K562 (cell line): Measurements from ENCODE around the gene ABLIM2. TPM values are rescaled to one million over a fixed set of nuclear protein-coding genes. Genes with fewer than 3 reads are reported as not detected.

Source experiments
- ATAC-seq: fragments of 200-7000 bp; cut with Tn5 transposase; 3 replicates; pipeline ENCODE4 v1.9.1; 2020; ENCODE audit warnings: moderate library complexity
- BruUV-seq: library from RNA; stranded (reverse); fragments of 400-500 nt; replicated peaks from 2 replicates; lab custom pipeline; 2021; lab: Mats Ljungman, UMichigan
- CTCF ChIA-PET: fragments of 300-600 bp; formaldehyde crosslinking; extraction: SDS; loops from one replicate; lab custom pipeline; 2021; ENCODE audit warnings: low intra/inter-chr PET ratio; lab: Yijun Ruan, JAX
- POLR2A ChIA-PET: fragments of 300-600, 350-650 bp; sonication (Branson Sonifier 250); formaldehyde crosslinking; extraction: SDS; loops from one replicate; lab custom pipeline; 2021; ENCODE audit warnings: antibody characterized with exemption, inconsistent platforms; lab: Yijun Ruan, JAX
- DNase-seq, 4 experiments: peaks; one replicate each; pipeline versions ENCODE4 v3.0.0 to v3.0.0-alpha.2; 2011 to 2018; ENCODE audit warnings: low spot score in 3 of 4, mixed read lengths in 3 of 4; ENCODE audit errors: extremely low read depth in 1 of 4
- FAIRE-seq: peaks from 2 replicates; lab custom pipeline; 2011; peaks lifted over from hg19 to GRCh38; lab: Jason Lieb, UNC
- H2AFZ ChIP-seq: 2 replicates; pipeline ENCODE4 v1.6.0; 2011; ENCODE audit warnings: low read depth, low read length, control low read depth, inconsistent platforms
- H3K27ac ChIP-seq: fragments of 200-600 bp; 3 replicates; pipeline ENCODE4 v1.8.0; 2011; ENCODE audit warnings: low read depth, mild to moderate bottlenecking, control low read depth, inconsistent platforms, low read length, moderate library complexity, mixed read lengths; ENCODE audit errors: extremely low read depth
- H3K27me3 ChIP-seq, 2 experiments: fragments of 300-600 bp in 1 of 2; 2 replicates in 1 of 2; 3 replicates in 1 of 2; pipeline versions ENCODE4 v1.6.0 to v1.8.0; 2011; ENCODE audit warnings: inconsistent platforms in 2 of 2, low read length in 2 of 2, mild to moderate bottlenecking in 1 of 2, mixed read lengths in 1 of 2, moderate library complexity in 1 of 2; ENCODE audit not compliant: control insufficient read depth in 2 of 2, insufficient read depth in 2 of 2
- H3K36me3 ChIP-seq: fragments of 300-600 bp; 3 replicates; pipeline ENCODE4 v1.8.0; 2011; ENCODE audit warnings: mild to moderate bottlenecking, low read length, inconsistent platforms; ENCODE audit not compliant: control insufficient read depth, insufficient read depth
- H3K4me1 ChIP-seq, 2 experiments: fragments of 200-600 bp in 1 of 2; replicated peaks in 1 of 2; 2 replicates in 1 of 2; 3 replicates in 1 of 2; pipeline versions ENCODE4 v1.5.1 to v1.8.0; 2011; ENCODE audit warnings: inconsistent platforms in 2 of 2, low read length in 2 of 2, mild to moderate bottlenecking in 1 of 2, mixed read lengths in 1 of 2, moderate library complexity in 1 of 2; ENCODE audit not compliant: control insufficient read depth in 2 of 2, insufficient read depth in 2 of 2
- H3K4me2 ChIP-seq: 2 replicates; pipeline ENCODE4 v1.6.1; 2011; ENCODE audit warnings: low read length, control low read depth, inconsistent platforms, mixed read lengths; ENCODE audit not compliant: insufficient read depth
- H3K4me3 ChIP-seq: fragments of 200-600 bp; sonication (generic), shearing (Covaris generic); 2 replicates; pipeline ENCODE4 v1.5.1; 2016; ENCODE audit warnings: control low read depth, inconsistent platforms
- H3K79me2 ChIP-seq: fragments of 200-600 bp; 3 replicates; pipeline ENCODE4 v1.8.0; 2011; ENCODE audit warnings: low read length, inconsistent platforms; ENCODE audit not compliant: control insufficient read depth, insufficient read depth
- H3K9ac ChIP-seq, 2 experiments: 2 replicates each; pipeline versions ENCODE4 v1.6.0 to v1.6.1; 2011; ENCODE audit warnings: low read depth in 2 of 2, low read length in 2 of 2, control low read depth in 1 of 2, inconsistent platforms in 1 of 2, mild to moderate bottlenecking in 1 of 2, mixed read lengths in 1 of 2; ENCODE audit not compliant: insufficient read depth in 1 of 2
- H3K9me1 ChIP-seq: one replicate; pipeline ENCODE4 v1.6.0; 2011; ENCODE audit warnings: inconsistent platforms, mild to moderate bottlenecking, low read length, moderate library complexity; ENCODE audit not compliant: control insufficient read depth, insufficient read depth
- H3K9me3 ChIP-seq: replicated peaks from 2 replicates; pipeline ENCODE4 v1.5.1; 2011; ENCODE audit warnings: low read depth, low read length, inconsistent platforms; ENCODE audit not compliant: control insufficient read depth, insufficient read depth
- H4K20me1 ChIP-seq: replicated peaks from 2 replicates; pipeline ENCODE4 v1.6.1; 2011; ENCODE audit warnings: low read length, inconsistent platforms, mixed read lengths; ENCODE audit not compliant: control insufficient read depth, insufficient read depth
- ARID2 ChIP-seq: fragments of 450-650 bp; IDR thresholded peaks from 2 replicates; pipeline ENCODE4 v1.6.1; 2017; ENCODE audit warnings: antibody characterized with exemption, mild to moderate bottlenecking
- CAMTA2 ChIP-seq: fragments of 250-450 bp; sonication (Bioruptor Pico); conservative IDR thresholded peaks from 2 replicates; pipeline ENCODE4 v1.5.1; 2022
- HBP1 ChIP-seq: fragments of 450-650 bp; formaldehyde crosslinking; IDR thresholded peaks from 2 replicates; pipeline ENCODE4 v1.4.0; 2022; ENCODE audit warnings: missing genetic modification characterization
- PHF8 ChIP-seq: fragments of 200-600 bp; sonication (generic); IDR thresholded peaks from 2 replicates; pipeline ENCODE4 v1.6.1; 2012; ENCODE audit warnings: mixed run types, mild to moderate bottlenecking, inconsistent platforms, low read length, moderate library complexity, borderline replicate concordance
- RBM34 ChIP-seq: fragments of 200-400 bp; formaldehyde crosslinking; IDR thresholded peaks from 2 replicates; pipeline ENCODE4 v1.6.1; 2018; ENCODE audit warnings: low read length, borderline replicate concordance; ENCODE audit not compliant: insufficient read depth
- ZBTB11 ChIP-seq, 3 experiments: fragments of 200-800 bp in 1 of 3; fragments of 250-450 bp in 1 of 3; fragments of 450-650 bp in 1 of 3; sonication (Bioruptor Pico) in 1 of 3; sonication (Bioruptor generic) in 1 of 3; formaldehyde crosslinking in 1 of 3; IDR thresholded peaks; 2 replicates each; pipeline versions ENCODE4 v1.6.1 to v1.8.0; 2016 to 2022; ENCODE audit warnings: mild to moderate bottlenecking in 2 of 3, missing genetic modification characterization in 2 of 3, missing compliant biosample characterization in 1 of 3, moderate library complexity in 1 of 3
- ZFP36 ChIP-seq: fragments of 150-350 bp; IDR thresholded peaks from 2 replicates; pipeline ENCODE4 v1.6.1; 2018; ENCODE audit warnings: low read length, low read depth; ENCODE audit not compliant: partially characterized antibody
- ZNF695 ChIP-seq: fragments of 450-650 bp; formaldehyde crosslinking; IDR thresholded peaks from 2 replicates; pipeline ENCODE4 v1.4.0; 2020; ENCODE audit warnings: mild to moderate bottlenecking, moderate library complexity
- ZNF699 ChIP-seq: fragments of 250-450 bp; sonication (Bioruptor Pico); IDR thresholded peaks from 2 replicates; pipeline ENCODE4 v1.8.0; 2021; ENCODE audit warnings: mild to moderate bottlenecking, moderate library complexity; ENCODE audit not compliant: insufficient replicate concordance
- WGBS: fragments of 100-300 bp; shearing (Covaris generic); methylation state at CpG from one replicate; pipeline ENCODE4 v1.1.6; 2016; ENCODE audit warnings: low coverage, mixed read lengths; ENCODE audit not compliant: insufficient coverage; ENCODE audit errors: missing lambda C conversion rate; 5-methylcytosine and 5-hydroxymethylcytosine counted together
- in situ Hi-C: fragments of 300-500 bp; cut with MboI; formaldehyde crosslinking; loops from 4 replicates; pipeline ENCODE4 v1.15.0; 2018; ENCODE audit warnings: inconsistent platforms, mixed read lengths
- intact Hi-C: fragments of 100-400 bp; cut with micrococcal nuclease; formaldehyde crosslinking; loops from 2 replicates; pipeline ENCODE4 v1.14.2; 2022
- polyA plus RNA-seq, 8 experiments: library from polyadenylated mRNA; depleted of rRNA in 4 of 8; stranded (reverse) in 5 of 8; unstranded in 3 of 8; fragments of >200 nt; fragmentation: Nextera tagmentation in 2 of 8; fragmentation: Illumina TruSeq in 1 of 8; extraction: Ambion mirVana in 2 of 8; extraction: Trizol in 1 of 8; gene quantifications; 2 replicates each; pipeline versions ENCODE4 v1.2.1 to v1.2.3, GENCODE V29; 2011 to 2014; ENCODE audit warnings: inconsistent platforms in 1 of 8, missing spikeins in 1 of 8
- total RNA-seq, 7 experiments: library from RNA; depleted of rRNA in 6 of 7; stranded (reverse); fragments of >200 nt in 6 of 7; fragmentation: Illumina TruSeq in 2 of 7; extraction: Trizol in 2 of 7; gene quantifications; 2 replicates each; pipeline versions ENCODE4 v1.2.1 to v1.2.3, GENCODE V29; 2011 to 2021; ENCODE audit warnings: low replicate concordance in 1 of 7
- TF ChIP-seq, protein P1 (sequence below): fragments of 450-650 bp; IDR thresholded peaks from 2 replicates; pipeline ENCODE4 v1.6.1; 2017; ENCODE audit warnings: antibody characterized with exemption
- TF ChIP-seq, protein P2 (sequence below), 2 experiments: fragments of 150-350 bp in 1 of 2; IDR thresholded peaks; 2 replicates each; pipeline ENCODE4 v1.6.1; 2012 to 2016; ENCODE audit warnings: low read depth in 2 of 2, low read length in 2 of 2, mild to moderate bottlenecking in 1 of 2, moderate library complexity in 1 of 2

ABLIM2 gene
- total and polyA plus RNA-seq, 9 of the 15 experiments (the other 6 are each of a cell fraction or from before 2014, with no cell fraction given): not detected

- in situ Hi-C loops (no loop called here), intact Hi-C loops (no loop called here)
- no peak overlapping the region for H3K9ac ChIP-seq
- H3K27ac ChIP-seq: no peak overlapping the region
- no peaks in the 10 kb centered on the region for H3K9me3 ChIP-seq
- DNase-seq: no peak
- H4K20me1 ChIP-seq: no peaks in the 10 kb centered on the region; the same call in 1 of the 2 replicates
- ChIA-PET CTCF (no interaction called here), POLR2A (interaction anchor here (0.6 kb wide), 1 partner anchor 217 kb away, joined by 5 read pairs; no protein-coding TSS in a partner anchor)
- H3K4me1 ChIP-seq: no peaks in the 10 kb centered on the region
- H3K36me3 ChIP-seq: no peaks in the 10 kb centered on the region
- H2AFZ ChIP-seq: no peak overlapping the region
- no TSS peak for BruUV-seq
- ATAC-seq: no peak
- no peak overlapping the region for H3K4me2 ChIP-seq
- no peak for FAIRE-seq
- 0% methylated on average over 17 of the region's 23 CpGs for WGBS
- no peaks in the 10 kb centered on the region for H3K79me2 ChIP-seq
- no peaks in the 10 kb centered on the region for H3K9me1 ChIP-seq
- peaks cover 0 to 70% of the 10 kb centered on the region in 2 experiments for H3K27me3 ChIP-seq
- H3K4me3 ChIP-seq: no peak overlapping the region
- TF ChIP-seq, protein P1, sequence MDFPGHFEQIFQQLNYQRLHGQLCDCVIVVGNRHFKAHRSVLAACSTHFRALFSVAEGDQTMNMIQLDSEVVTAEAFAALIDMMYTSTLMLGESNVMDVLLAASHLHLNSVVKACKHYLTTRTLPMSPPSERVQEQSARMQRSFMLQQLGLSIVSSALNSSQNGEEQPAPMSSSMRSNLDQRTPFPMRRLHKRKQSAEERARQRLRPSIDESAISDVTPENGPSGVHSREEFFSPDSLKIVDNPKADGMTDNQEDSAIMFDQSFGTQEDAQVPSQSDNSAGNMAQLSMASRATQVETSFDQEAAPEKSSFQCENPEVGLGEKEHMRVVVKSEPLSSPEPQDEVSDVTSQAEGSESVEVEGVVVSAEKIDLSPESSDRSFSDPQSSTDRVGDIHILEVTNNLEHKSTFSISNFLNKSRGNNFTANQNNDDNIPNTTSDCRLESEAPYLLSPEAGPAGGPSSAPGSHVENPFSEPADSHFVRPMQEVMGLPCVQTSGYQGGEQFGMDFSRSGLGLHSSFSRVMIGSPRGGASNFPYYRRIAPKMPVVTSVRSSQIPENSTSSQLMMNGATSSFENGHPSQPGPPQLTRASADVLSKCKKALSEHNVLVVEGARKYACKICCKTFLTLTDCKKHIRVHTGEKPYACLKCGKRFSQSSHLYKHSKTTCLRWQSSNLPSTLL: no peak
- TF ChIP-seq ARID2 (no peak), ZFP36 (no peak), CAMTA2 (CRISPR knock-in tag) (no peak), RBM34 (no peak), ZBTB11 (CRISPR knock-in tag; IDR thresholded peaks at IDR 0.05) (no peak), PHF8 (no peak), HBP1 (CRISPR knock-in tag) (no peak), ZNF699 (CRISPR knock-in tag) (no peak), ZNF695 (CRISPR knock-in tag) (no peak)
- TF ChIP-seq, protein P2, sequence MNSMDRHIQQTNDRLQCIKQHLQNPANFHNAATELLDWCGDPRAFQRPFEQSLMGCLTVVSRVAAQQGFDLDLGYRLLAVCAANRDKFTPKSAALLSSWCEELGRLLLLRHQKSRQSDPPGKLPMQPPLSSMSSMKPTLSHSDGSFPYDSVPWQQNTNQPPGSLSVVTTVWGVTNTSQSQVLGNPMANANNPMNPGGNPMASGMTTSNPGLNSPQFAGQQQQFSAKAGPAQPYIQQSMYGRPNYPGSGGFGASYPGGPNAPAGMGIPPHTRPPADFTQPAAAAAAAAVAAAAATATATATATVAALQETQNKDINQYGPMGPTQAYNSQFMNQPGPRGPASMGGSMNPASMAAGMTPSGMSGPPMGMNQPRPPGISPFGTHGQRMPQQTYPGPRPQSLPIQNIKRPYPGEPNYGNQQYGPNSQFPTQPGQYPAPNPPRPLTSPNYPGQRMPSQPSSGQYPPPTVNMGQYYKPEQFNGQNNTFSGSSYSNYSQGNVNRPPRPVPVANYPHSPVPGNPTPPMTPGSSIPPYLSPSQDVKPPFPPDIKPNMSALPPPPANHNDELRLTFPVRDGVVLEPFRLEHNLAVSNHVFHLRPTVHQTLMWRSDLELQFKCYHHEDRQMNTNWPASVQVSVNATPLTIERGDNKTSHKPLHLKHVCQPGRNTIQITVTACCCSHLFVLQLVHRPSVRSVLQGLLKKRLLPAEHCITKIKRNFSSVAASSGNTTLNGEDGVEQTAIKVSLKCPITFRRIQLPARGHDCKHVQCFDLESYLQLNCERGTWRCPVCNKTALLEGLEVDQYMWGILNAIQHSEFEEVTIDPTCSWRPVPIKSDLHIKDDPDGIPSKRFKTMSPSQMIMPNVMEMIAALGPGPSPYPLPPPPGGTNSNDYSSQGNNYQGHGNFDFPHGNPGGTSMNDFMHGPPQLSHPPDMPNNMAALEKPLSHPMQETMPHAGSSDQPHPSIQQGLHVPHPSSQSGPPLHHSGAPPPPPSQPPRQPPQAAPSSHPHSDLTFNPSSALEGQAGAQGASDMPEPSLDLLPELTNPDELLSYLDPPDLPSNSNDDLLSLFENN (IDR thresholded peaks at IDR 0.05; ENCODE audit: low read depth in 2 of 2, low read length in 2 of 2): no peak
Observed at GRCh38 chr4:8071766-8072165, 86.8 kb downstream of the ABLIM2 start.
